UCSD-AML1 (cell line): ENCODE results near the gene NRTN.
"Not testable (repeated sequence)": the region's sequence is repeated elsewhere in the genome, so short reads cannot be mapped to it uniquely, and the experiment has no call there.

Source experiments
- DNase-seq: peaks from one replicate; lab custom pipeline; 2025; ENCODE audit not compliant: unreplicated experiment; lab: John Stamatoyannopoulos, UW

Gene NRTN

DNA sequence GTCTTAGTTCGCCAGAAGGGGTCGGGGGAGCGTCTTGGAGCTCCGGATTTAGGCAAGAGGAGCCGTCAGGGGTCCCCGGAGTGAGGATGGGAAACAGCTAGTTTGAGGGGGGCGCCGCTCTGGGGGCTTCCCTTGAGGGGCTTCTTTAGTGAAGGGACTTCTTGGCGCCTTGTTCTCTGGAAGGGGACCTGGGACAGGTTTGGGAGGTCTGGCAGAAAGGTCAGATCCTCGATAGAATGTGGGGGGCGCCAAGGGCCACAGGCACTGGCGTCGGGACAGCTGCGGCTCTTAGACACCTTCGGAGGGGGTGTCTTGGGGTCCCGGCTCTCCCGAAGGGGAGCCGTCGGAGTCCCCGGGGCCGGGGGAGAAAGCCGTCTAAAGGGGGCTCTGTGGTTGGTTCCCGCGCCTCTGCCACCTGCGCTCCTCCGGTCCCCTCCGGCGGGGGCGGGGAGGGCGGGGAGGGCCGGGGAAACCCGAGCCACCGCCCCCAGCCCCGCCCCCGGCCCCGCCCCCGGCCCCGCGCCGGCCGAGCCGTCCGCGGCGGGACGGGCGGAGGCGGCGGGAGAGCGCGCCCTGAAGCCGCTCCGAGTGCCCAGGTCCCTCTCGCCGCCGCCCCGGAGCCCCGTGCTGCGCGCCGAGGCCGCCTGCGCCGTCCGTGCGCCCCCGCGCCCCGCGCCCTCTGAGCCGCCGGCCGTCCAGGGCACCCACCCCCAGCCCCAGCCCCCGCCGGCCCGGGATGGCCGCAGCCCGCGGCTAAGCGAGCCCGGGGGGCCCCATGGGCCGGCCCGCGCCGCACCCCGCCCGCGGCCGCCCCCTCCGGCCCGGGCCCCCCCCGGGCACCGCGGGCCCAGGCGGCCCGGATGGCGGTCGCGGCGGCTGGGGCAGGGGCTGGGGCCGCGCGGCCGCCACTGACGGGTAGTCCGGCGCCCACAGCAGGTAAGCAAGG lies at the start of gene NRTN:
Gene NRTN (plus strand): TSS at position 552 of the 946 bp plus-strand sequence. CDS start 19,099 bp downstream, outside the sequence.
- DNase-seq, result no peak

GRCh38 chr19:5762608-5763217 lies 42.2 kb upstream of the NRTN start:
- DNase-seq, result no peak

- no peak for DNase-seq
These were observed 39.6 kb upstream of the NRTN start for GRCh38 chr19:5765220-5765619.

DNA sequence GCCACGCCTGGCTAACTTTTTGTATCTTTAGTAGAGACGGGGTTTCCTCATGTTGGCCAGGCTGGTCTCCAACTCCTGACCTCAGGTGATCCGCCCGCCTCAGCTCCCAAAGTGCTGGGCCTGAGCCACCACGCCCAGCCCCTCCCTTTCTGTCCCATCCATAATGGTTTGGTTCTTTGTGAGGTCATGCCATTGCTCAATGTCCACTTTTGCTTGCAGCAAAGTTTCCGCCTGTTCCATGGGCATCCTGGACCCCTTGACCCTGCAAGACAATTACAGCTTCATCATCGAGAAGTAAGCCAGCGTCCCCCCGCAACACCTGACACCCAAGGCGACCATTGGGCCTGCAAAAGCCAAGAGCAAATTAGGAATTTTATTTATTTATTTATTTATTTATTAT lies 36.9 kb upstream of the NRTN start:
- no peak for DNase-seq

GRCh38 chr19:5772416-5772815 lies 32.5 kb upstream of the NRTN start:
- DNase-seq, result peak; percentile 51

GRCh38 chr19:5773276-5773675 lies 31.6 kb upstream of the NRTN start:
- no peak for DNase-seq

- no peak for DNase-seq
These were observed 29.9 kb upstream of the NRTN start for GRCh38 chr19:5774921-5775320.

GRCh38 chr19:5775668-5776309 lies 29.1 kb upstream of the NRTN start:
- no peak for DNase-seq

DNA sequence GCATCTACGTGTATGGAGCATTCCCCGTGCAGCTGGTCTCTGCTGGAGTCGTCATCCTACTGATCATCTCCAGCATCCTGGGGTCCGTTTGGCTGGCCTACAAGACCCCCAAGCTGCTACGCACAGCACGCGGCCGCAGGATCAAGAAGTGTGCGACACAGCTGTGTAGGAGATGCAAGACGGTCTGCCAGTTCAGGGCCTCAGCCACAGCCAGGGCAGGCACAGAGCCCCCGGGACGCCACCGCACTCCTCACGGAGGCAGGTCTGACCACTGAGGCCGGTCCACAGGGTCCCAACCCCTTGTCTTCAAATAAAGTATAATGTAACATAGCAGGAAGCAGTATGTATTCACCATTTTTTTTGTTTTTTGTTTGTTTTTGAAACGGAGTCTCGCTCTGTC lies 26.5 kb upstream of the NRTN start:
- no peak for DNase-seq

- DNase-seq, result not testable (repeated sequence)
These were observed 24.0 kb upstream of the NRTN start for GRCh38 chr19:5780916-5781315.

DNA sequence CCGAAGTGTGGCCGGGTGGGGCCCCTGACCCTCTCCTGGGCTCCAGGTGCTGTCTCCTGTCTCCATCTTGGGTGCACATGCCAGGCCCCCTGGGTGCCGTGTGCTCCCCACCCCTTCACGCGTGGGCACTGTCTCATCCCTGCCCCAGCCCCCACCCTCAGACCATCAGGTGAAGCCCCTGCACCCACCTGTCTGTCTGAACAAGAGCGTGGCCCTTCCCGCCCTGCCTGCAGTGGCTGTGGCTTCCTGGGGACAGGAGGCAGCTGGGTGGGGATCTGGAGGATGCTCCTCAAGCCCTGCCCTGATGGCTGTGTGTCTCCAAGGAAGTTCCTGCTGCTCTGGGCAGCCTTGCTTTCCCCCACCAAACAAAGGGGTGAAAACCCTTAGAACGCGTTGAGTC lies 22.5 kb upstream of the NRTN start:
- no peak for DNase-seq

GRCh38 chr19:5782945-5783919 lies 21.6 kb upstream of the NRTN start:
- no peak for DNase-seq

GRCh38 chr19:5784581-5785147 lies 20.2 kb upstream of the NRTN start, which contains the start of gene PRR22:
Gene PRR22, minus strand, starts transcription at chr19:5784746. Its CDS starts 86 bp downstream, at chr19:5784660.
- no peak for DNase-seq

DNA sequence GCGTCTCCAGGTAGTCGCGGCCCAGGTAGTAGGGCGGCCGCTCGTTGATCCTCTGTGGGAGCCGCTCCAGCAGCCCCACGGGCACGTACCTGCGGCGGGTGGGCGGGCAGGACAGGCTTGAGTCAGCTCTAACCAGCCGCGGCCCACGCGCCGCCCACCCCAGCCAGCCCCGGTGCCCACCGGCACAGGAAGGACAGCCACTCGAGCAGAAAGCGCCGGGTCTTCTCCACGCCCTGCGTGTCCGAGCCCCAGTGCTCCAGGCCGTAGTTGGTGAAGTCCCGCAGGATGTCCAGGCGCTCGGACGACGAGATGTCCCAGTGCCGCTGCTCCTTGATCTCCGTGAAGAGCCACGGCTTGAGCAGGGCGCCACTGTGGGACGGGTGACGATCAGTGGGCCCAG lies 19.4 kb upstream of the NRTN start:
- no peak for DNase-seq

DNA sequence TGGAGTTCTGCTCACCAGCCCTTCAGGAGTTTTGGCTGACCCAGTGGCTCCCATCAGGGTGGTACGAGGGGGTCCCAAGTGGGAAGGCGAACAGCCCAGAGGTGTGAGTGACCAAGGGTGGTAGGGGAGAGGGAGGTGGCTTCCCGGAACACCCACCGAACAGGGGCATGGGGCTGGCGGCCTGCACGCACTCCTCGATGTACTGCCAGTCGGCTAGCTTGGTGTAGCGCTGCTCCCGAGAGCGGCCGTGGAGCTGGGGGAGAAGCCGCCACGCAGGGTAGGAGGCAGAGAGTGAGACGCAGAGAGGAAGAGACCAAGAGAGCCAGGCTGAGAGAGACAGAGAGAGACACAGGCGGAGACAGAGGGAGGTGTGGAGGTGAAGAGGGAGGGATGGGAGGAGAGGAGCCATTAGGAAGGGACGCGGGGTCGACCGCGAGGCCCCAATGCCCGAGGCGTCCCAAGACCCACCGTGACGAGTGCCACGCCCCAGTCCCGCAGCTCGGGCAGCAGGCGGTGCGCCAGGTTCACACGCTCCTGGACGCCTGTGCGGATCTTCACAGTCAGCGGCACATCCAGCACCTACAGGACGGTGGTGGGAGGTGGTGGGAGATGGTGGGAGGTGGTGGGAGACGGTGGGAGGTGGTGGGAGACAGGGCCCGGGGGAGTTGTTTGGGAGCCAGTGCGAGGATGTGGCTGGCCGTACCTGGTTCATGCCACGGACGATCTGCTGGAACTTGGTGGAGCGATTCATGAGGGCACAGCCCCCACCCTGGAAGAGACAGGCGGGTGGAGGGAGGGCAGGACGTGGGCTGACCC lies 18.1 kb upstream of the NRTN start:
- no peak for DNase-seq

GRCh38 chr19:5787409-5788182 lies 17.3 kb upstream of the NRTN start:
- DNase-seq, result no peak

- no peak for DNase-seq
These were observed 16.4 kb upstream of the NRTN start for GRCh38 chr19:5788422-5788821.

GRCh38 chr19:5789351-5789761 lies 15.5 kb upstream of the NRTN start:
- DNase-seq, result no peak
